Measurements from ENCODE around the gene PRPSAP1. TPM values are rescaled to one million over a fixed set of nuclear protein-coding genes. Genes with fewer than 3 reads are reported as not detected.
A peak's percentile ranks its signal among the peaks of the same experiment; 100 is the strongest.

PRPSAP1 gene
- total RNA-seq: 30.7 TPM
- long read RNA-seq, transcript PRPSAP1-206 (10 exons, 3,660 nt): major isoform, 66 of 77 reads
- long read RNA-seq, partial matches to known transcripts: 2 of 77 reads
- long read RNA-seq, other reads (novel, unspliced or antisense): 9 of 77 reads

- H3K27ac ChIP-seq (replicated peaks): peak within 1 kb of the TSS; percentile 94
- no peaks in the 10 kb centered on the region for H3K36me3 ChIP-seq
- peak; percentile 87 for DNase-seq
- H3K4me3 ChIP-seq: peak within 1 kb of the TSS; percentile 95
- H3K9me3 ChIP-seq (replicated peaks): no peaks in the 10 kb centered on the region
- TF ChIP-seq CTCF (IDR thresholded peaks at IDR 0.05; ENCODE audit: borderline replicate concordance): peak; percentile 65
- intact Hi-C loops (cut with micrococcal nuclease): no loop called here
- H3K27me3 ChIP-seq (ENCODE audit: low read depth): no peaks in the 10 kb centered on the region
- H3K4me1 ChIP-seq: peaks cover 34% of the 10 kb centered on the region
Measured at GRCh38 chr17:76353599-76354316, at the start of gene PRPSAP1. PRPSAP1 (minus strand) TSS chr17:76353916; CDS start chr17:76353703, 213 bp downstream.

GRCh38 chr17:76402711-76403110 lies 49.0 kb upstream of the PRPSAP1 start:
- H3K4me1 ChIP-seq: peaks cover 65% of the 10 kb centered on the region
- no peaks in the 10 kb centered on the region for H3K27me3 ChIP-seq (ENCODE audit: low read depth)
- H3K36me3 ChIP-seq: peaks cover 69% of the 10 kb centered on the region
- no peak overlapping the region for H3K4me3 ChIP-seq
- DNase-seq: no peak
- no peak for TF ChIP-seq CTCF (IDR thresholded peaks at IDR 0.05; ENCODE audit: borderline replicate concordance)
- H3K27ac ChIP-seq (replicated peaks): peak overlapping the region; percentile 5
- H3K9me3 ChIP-seq (replicated peaks): no peaks in the 10 kb centered on the region
- intact Hi-C loops (cut with micrococcal nuclease): loop anchor here (10.0 kb wide), 1 partner anchor 52 kb away; the partner anchor contains the start of gene UBE2O

- DNase-seq: no peak
- intact Hi-C loops (cut with micrococcal nuclease): loop anchor here (5.0 to 10.0 kb wide), 2 partner anchors 55 to 97 kb away; partner anchors contain the start of gene UBE2O
- H3K27ac ChIP-seq (replicated peaks): no peak overlapping the region
- peaks cover 38% of the 10 kb centered on the region for H3K4me1 ChIP-seq
- H3K4me3 ChIP-seq: no peak overlapping the region
- H3K27me3 ChIP-seq (ENCODE audit: low read depth): no peaks in the 10 kb centered on the region
- no peaks in the 10 kb centered on the region for H3K9me3 ChIP-seq (replicated peaks)
- H3K36me3 ChIP-seq: peaks cover 97% of the 10 kb centered on the region
- no peak for TF ChIP-seq CTCF (IDR thresholded peaks at IDR 0.05; ENCODE audit: borderline replicate concordance)
Measured at GRCh38 chr17:76399175-76400172, 45.8 kb upstream of the PRPSAP1 start.

- no peak for TF ChIP-seq CTCF (IDR thresholded peaks at IDR 0.05; ENCODE audit: borderline replicate concordance)
- Histone ChIP-seq H3K9me3 (replicated peaks) (no peaks in the 10 kb centered on the region), H3K36me3 (peaks cover 97% of the 10 kb centered on the region), H3K27ac (replicated peaks) (no peak overlapping the region), H3K4me3 (no peak overlapping the region), H3K27me3 (ENCODE audit: low read depth) (no peaks in the 10 kb centered on the region), H3K4me1 (peaks cover 30% of the 10 kb centered on the region)
- intact Hi-C loops (cut with micrococcal nuclease): loop anchor here (5.0 kb wide), 1 partner anchor 96 kb away; no protein-coding TSS in a partner anchor
- DNase-seq: no peak
Measured at GRCh38 chr17:76398523-76399174, 44.9 kb upstream of the PRPSAP1 start.
